H1 (cell line): ENCODE results near the gene MYH11. TPM values are rescaled to one million over a fixed set of nuclear protein-coding genes. Genes with fewer than 3 reads are reported as not detected.
"Not testable (repeated sequence)": the region's sequence is repeated elsewhere in the genome, so short reads cannot be mapped to it uniquely, and the experiment has no call there.

Source experiments
- CTCF ChIA-PET: fragments of 300-600 bp; sonication (Branson Sonifier 250); formaldehyde crosslinking; loops from one replicate; lab custom pipeline; 2021; ENCODE audit not compliant: partially characterized antibody; lab: Charles Lee
- POLR2A ChIA-PET: fragments of 300-600 bp; sonication (Branson Sonifier 250); formaldehyde crosslinking; loops from one replicate; lab custom pipeline; 2021; ENCODE audit warnings: inconsistent platforms; ENCODE audit not compliant: partially characterized antibody; lab: Charles Lee
- DNase-seq, 2 experiments: peaks; one replicate each; pipeline versions ENCODE4 v3.0.0 to v3.0.0-alpha.2; 2010 to 2022; ENCODE audit warnings: low spot score in 2 of 2, low read depth in 1 of 2, mixed read lengths in 1 of 2
- FAIRE-seq: peaks from 2 replicates; lab custom pipeline; 2011; peaks lifted over from hg19 to GRCh38; lab: Jason Lieb, UNC
- H2AFZ ChIP-seq: 2 replicates; pipeline ENCODE4 v1.8.1; 2012; ENCODE audit warnings: low read length, inconsistent platforms
- H2AK5ac ChIP-seq: 2 replicates; pipeline ENCODE4 v1.6.1; 2013; ENCODE audit warnings: low read depth, low read length
- H2BK120ac ChIP-seq: replicated peaks from 2 replicates; pipeline ENCODE3; 2013; ENCODE audit warnings: low read depth, low read length, inconsistent platforms
- H2BK12ac ChIP-seq: 2 replicates; pipeline ENCODE4 v1.6.1; 2013; ENCODE audit warnings: low read depth, low read length
- H2BK15ac ChIP-seq: 2 replicates; pipeline ENCODE4 v1.6.1; 2013; ENCODE audit warnings: low read length
- H2BK20ac ChIP-seq: 2 replicates; pipeline ENCODE4 v1.6.1; 2013; ENCODE audit warnings: low read length
- H2BK5ac ChIP-seq: 2 replicates; pipeline ENCODE4 v1.6.1; 2013; ENCODE audit warnings: low read depth, low read length
- H3K14ac ChIP-seq: 2 replicates; pipeline ENCODE4 v1.6.1; 2013; ENCODE audit warnings: inconsistent platforms; ENCODE audit not compliant: insufficient read length
- H3K18ac ChIP-seq: 2 replicates; pipeline ENCODE4 v1.6.1; 2013; ENCODE audit warnings: low read length; ENCODE audit errors: extremely low read depth
- H3K23ac ChIP-seq: 2 replicates; pipeline ENCODE4 v1.6.1; 2013; ENCODE audit warnings: inconsistent platforms; ENCODE audit not compliant: insufficient read length
- H3K23me2 ChIP-seq: 2 replicates; pipeline ENCODE4 v1.6.1; 2013; ENCODE audit warnings: low read depth, low read length
- H3K27ac ChIP-seq: 2 replicates; pipeline ENCODE4 v1.6.1; 2011; ENCODE audit warnings: low read depth, low read length, inconsistent platforms
- H3K27me3 ChIP-seq, 4 experiments: replicated peaks in 1 of 4; 1 replicate in 1 of 4; 2 replicates in 3 of 4; pipeline versions ENCODE4 v1.6.1 to v1.8.1; 2011 to 2013; ENCODE audit warnings: low read length in 3 of 4, mild to moderate bottlenecking in 3 of 4, inconsistent platforms in 2 of 4, mixed read lengths in 2 of 4, moderate library complexity in 1 of 4; ENCODE audit not compliant: control insufficient read depth in 3 of 4, insufficient read depth in 3 of 4; ENCODE audit errors: extremely low read depth in 1 of 4
- H3K36me3 ChIP-seq, 4 experiments: 2 replicates each; pipeline versions ENCODE4 v1.6.1 to v1.8.1; 2011 to 2013; ENCODE audit warnings: mild to moderate bottlenecking in 4 of 4, low read length in 3 of 4, moderate library complexity in 2 of 4, control low read depth in 1 of 4, inconsistent platforms in 1 of 4; ENCODE audit not compliant: insufficient read depth in 4 of 4, control insufficient read depth in 2 of 4
- H3K4ac ChIP-seq: replicated peaks from 2 replicates; pipeline ENCODE3; 2013; ENCODE audit warnings: low read length, low read depth, mixed read lengths, inconsistent platforms; ENCODE audit not compliant: insufficient read length
- H3K4me1 ChIP-seq, 4 experiments: replicated peaks in 1 of 4; 1 replicate in 1 of 4; 2 replicates in 3 of 4; pipeline versions ENCODE4 v1.6.1 to v1.8.1; 2011 to 2013; ENCODE audit warnings: low read length in 3 of 4, inconsistent platforms in 2 of 4, mixed read lengths in 1 of 4; ENCODE audit not compliant: insufficient read depth in 4 of 4, control insufficient read depth in 3 of 4
- H3K4me2 ChIP-seq, 2 experiments: 2 replicates each; pipeline versions ENCODE4 v1.6.1 to v1.8.1; 2011 to 2013; ENCODE audit warnings: low read depth in 2 of 2, low read length in 2 of 2, control low read depth in 1 of 2, inconsistent platforms in 1 of 2, mild to moderate bottlenecking in 1 of 2; ENCODE audit not compliant: insufficient read depth in 1 of 2
- H3K4me3 ChIP-seq, 4 experiments: fragments of 200-600, 300-600 bp in 1 of 4; sonication (generic), shearing (Covaris generic), sonication (Bioruptor Twin) in 1 of 4; 2 replicates each; pipeline versions ENCODE4 v1.5.1 to v1.8.1; 2011 to 2016; ENCODE audit warnings: low read length in 4 of 4, low read depth in 3 of 4, control low read depth in 2 of 4, inconsistent platforms in 2 of 4, mild to moderate bottlenecking in 2 of 4, mixed read lengths in 1 of 4, moderate library complexity in 1 of 4; ENCODE audit not compliant: insufficient read depth in 2 of 4; ENCODE audit errors: extremely low read depth in 1 of 4
- H3K56ac ChIP-seq: replicated peaks from 2 replicates; pipeline ENCODE3; 2013; ENCODE audit warnings: low read depth, mild to moderate bottlenecking, mixed read lengths, low read length, inconsistent platforms; ENCODE audit not compliant: insufficient read length
- H3K79me1 ChIP-seq: 2 replicates; pipeline ENCODE4 v1.6.1; 2013; ENCODE audit warnings: low read depth, low read length, control low read depth
- H3K79me2 ChIP-seq, 2 experiments: 2 replicates each; pipeline versions ENCODE4 v1.6.1 to v1.8.1; 2012 to 2013; ENCODE audit warnings: low read length in 2 of 2, mild to moderate bottlenecking in 2 of 2, inconsistent platforms in 1 of 2; ENCODE audit not compliant: insufficient read depth in 2 of 2, control insufficient read depth in 1 of 2
- H3K9ac ChIP-seq, 4 experiments: replicated peaks in 1 of 4; 1 replicate in 1 of 4; 2 replicates in 3 of 4; pipeline versions ENCODE4 v1.6.1 to v1.8.1; 2011 to 2013; ENCODE audit warnings: low read depth in 3 of 4, low read length in 3 of 4, control low read depth in 2 of 4, mild to moderate bottlenecking in 2 of 4, moderate library complexity in 2 of 4, inconsistent platforms in 1 of 4; ENCODE audit errors: extremely low read depth in 1 of 4
- H3K9me3 ChIP-seq, 2 experiments: 2 replicates each; pipeline versions ENCODE4 v1.6.1 to v1.8.1; 2012 to 2013; ENCODE audit warnings: mild to moderate bottlenecking in 2 of 2, moderate library complexity in 2 of 2, control low read depth in 1 of 2, inconsistent platforms in 1 of 2, low read depth in 1 of 2, low read length in 1 of 2, mixed read lengths in 1 of 2; ENCODE audit not compliant: insufficient read depth in 2 of 2
- H4K20me1 ChIP-seq, 2 experiments: replicated peaks in 1 of 2; 2 replicates each; pipeline versions ENCODE3 to v1.8.1; 2011 to 2013; ENCODE audit warnings: inconsistent platforms in 2 of 2, low read length in 2 of 2, mild to moderate bottlenecking in 1 of 2; ENCODE audit not compliant: insufficient read depth in 2 of 2, control insufficient read depth in 1 of 2
- H4K5ac ChIP-seq: 2 replicates; pipeline ENCODE4 v1.6.1; 2013; ENCODE audit warnings: low read length, low read depth, mixed read lengths, inconsistent platforms; ENCODE audit not compliant: insufficient read length
- H4K8ac ChIP-seq: 2 replicates; pipeline ENCODE4 v1.8.0; 2013; ENCODE audit warnings: mild to moderate bottlenecking, moderate library complexity, low read length, inconsistent platforms; ENCODE audit not compliant: insufficient read depth; ENCODE audit errors: extremely low read depth
- H4K91ac ChIP-seq: replicated peaks from 2 replicates; pipeline ENCODE3; 2013; ENCODE audit warnings: low read length, mixed read lengths, inconsistent platforms; ENCODE audit not compliant: insufficient read length
- BACH1 ChIP-seq: IDR thresholded peaks from 2 replicates; pipeline ENCODE4 v1.6.1; 2012; ENCODE audit warnings: low read length, improper control_type of control experiment
- GABPA ChIP-seq: IDR thresholded peaks from 2 replicates; pipeline ENCODE4 v1.6.1; 2011; ENCODE audit warnings: mild to moderate bottlenecking, low read length, moderate library complexity, borderline replicate concordance; ENCODE audit not compliant: insufficient read depth
- MAFK ChIP-seq: IDR thresholded peaks from 2 replicates; pipeline ENCODE4 v1.6.1; 2012; ENCODE audit warnings: low read depth, mild to moderate bottlenecking, improper control_type of control experiment, low read length
- SUZ12 ChIP-seq: fragments of 200-600 bp; sonication (generic); IDR thresholded peaks from 2 replicates; pipeline ENCODE4 v1.6.1; 2012; ENCODE audit warnings: mild to moderate bottlenecking, inconsistent platforms, low read length, moderate library complexity, mixed read lengths
- WGBS, 2 experiments: shearing (Covaris generic) in 1 of 2; methylation state at CpG; one replicate each; pipeline versions ENCODE4 v1.1.6 to v1.1.7; 2013 to 2015; ENCODE audit warnings: low lambda C conversion rate in 2 of 2, mixed read lengths in 2 of 2, inconsistent platforms in 1 of 2, low coverage in 1 of 2, missing lambda C conversion rate in 1 of 2; ENCODE audit not compliant: insufficient replicate concordance in 2 of 2, insufficient coverage in 1 of 2, insufficient read length in 1 of 2; ENCODE audit errors: extremely low coverage in 1 of 2, missing lambda C conversion rate in 1 of 2; 5-methylcytosine and 5-hydroxymethylcytosine counted together
- polyA plus RNA-seq, 7 experiments: library from polyadenylated mRNA; depleted of rRNA in 3 of 7; stranded (reverse) in 5 of 7; unstranded in 2 of 7; fragments of >200 nt in 5 of 7; fragments of 200-250 nt in 2 of 7; gene quantifications; 1 replicate in 5 of 7; 2 replicates in 1 of 7; 4 replicates in 1 of 7; pipeline versions ENCODE4 v1.2.1 to v1.2.3, GENCODE V29; 2011 to 2013; ENCODE audit warnings: missing spikeins in 2 of 7, mixed read lengths in 2 of 7
- total RNA-seq: library from RNA; stranded (reverse); fragmentation: NEBNext Ultra II Directional; extraction: Animal tissue kit (Norgen Biotek cat#: 25700); gene quantifications from 2 replicates; pipeline ENCODE4 v1.2.1, GENCODE V29; 2021
- TF ChIP-seq, protein P1 (sequence below): IDR thresholded peaks from 2 replicates; pipeline ENCODE4 v1.6.1; 2012; ENCODE audit warnings: inconsistent platforms

MYH11 gene
- total and polyA plus RNA-seq, 2 of the 8 experiments (the other 6 are each of a cell fraction or from before 2014, with no cell fraction given), result 0.11 to 0.78 TPM

DNA sequence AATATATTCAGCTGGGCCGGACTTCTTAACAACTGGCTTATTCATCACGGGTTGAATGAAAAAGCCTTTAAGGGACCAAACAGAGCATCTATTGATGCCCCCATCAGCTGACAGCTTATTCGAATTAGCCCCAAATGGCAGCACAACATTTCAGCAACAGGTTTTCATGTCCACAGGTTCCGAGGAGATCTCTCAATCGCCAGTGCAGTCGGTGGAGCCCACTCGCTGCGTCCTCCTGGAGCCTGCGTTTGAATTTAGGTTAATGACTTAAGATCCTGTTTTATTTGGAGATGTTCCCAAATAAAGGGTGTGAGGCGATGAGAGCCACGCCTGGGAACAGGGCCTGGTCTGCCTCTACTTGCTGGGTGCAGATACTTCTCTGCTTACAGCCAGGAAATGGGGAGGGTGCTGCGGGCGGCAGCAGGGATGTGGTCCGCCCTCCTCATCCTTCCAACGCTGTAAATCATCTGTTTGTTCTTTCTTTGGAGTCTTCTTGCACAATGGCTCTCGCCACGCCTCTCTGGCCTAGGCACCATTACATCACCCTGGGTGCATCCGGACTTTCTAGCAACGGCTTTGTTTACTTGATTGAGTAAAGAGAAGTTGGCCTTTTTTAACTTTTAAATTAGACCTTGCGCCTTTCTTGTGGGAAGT is 184.2 kb downstream of the MYH11 start (continued):
- TF ChIP-seq, protein P1, sequence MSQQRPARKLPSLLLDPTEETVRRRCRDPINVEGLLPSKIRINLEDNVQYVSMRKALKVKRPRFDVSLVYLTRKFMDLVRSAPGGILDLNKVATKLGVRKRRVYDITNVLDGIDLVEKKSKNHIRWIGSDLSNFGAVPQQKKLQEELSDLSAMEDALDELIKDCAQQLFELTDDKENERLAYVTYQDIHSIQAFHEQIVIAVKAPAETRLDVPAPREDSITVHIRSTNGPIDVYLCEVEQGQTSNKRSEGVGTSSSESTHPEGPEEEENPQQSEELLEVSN, result no peak
- TF ChIP-seq SUZ12 (no peak), BACH1 (no peak), GABPA (no peak), MAFK (no peak)

DNA sequence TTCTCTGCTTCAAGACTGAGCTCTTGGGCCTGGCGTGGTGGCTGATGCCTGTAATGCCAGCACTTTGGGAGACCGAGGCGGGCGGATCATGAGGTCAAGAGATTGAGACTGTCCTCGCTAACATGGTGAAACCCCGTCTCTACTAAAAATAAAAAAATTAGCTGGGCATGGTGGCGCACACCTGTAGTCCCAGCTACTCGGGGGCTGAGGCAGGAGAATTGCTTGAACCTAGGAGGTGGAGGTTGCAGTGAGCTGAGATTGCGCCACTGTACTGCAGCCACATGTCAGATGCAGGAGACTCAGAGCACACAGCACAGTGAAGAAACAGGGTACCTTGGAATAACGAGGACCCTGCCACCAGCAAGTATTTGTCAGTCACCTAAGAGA is 184.7 kb downstream of the MYH11 start:
- not testable (repeated sequence) for H2BK5ac ChIP-seq, H3K79me1 ChIP-seq, H3K27me3 ChIP-seq, H3K23ac ChIP-seq, H3K4ac ChIP-seq, H3K9ac ChIP-seq, H4K8ac ChIP-seq, H3K4me1 ChIP-seq, H4K5ac ChIP-seq, H3K56ac ChIP-seq, H3K23me2 ChIP-seq, H3K18ac ChIP-seq, H3K27ac ChIP-seq, H2BK12ac ChIP-seq, H4K20me1 ChIP-seq, H2AFZ ChIP-seq, H4K91ac ChIP-seq, H2AK5ac ChIP-seq, H3K4me3 ChIP-seq, FAIRE-seq, H3K14ac ChIP-seq, H2BK20ac ChIP-seq, H2BK120ac ChIP-seq, DNase-seq, H3K4me2 ChIP-seq, H3K79me2 ChIP-seq, H2BK15ac ChIP-seq, H3K9me3 ChIP-seq
- peaks cover 0 to 17% (median 3%) of the 10 kb centered on the region in 4 experiments; a peak in 6 of 8 replicates for H3K36me3 ChIP-seq
- ChIA-PET POLR2A (interaction anchor here (1.1 kb wide), 1 partner anchor 23 kb away, joined by 3 read pairs; no protein-coding TSS in a partner anchor), CTCF (interaction anchor here (1.0 to 1.7 kb wide), 4 partner anchors 10 to 33 kb away, joined by 3 to 13 read pairs (median 4); no protein-coding TSS in a partner anchor)
- WGBS, 2 experiments, result 92% methylated on average over 9 of the region's 10 CpGs; no CpG with 5 or more reads in 1 of the 2 experiments
